ENCODE data around the gene EIF2D.

EIF2D gene

GRCh38 chr1:206609229-206609991 is 2.9 kb downstream of the EIF2D start:
- no peak for DNase-seq (ENCODE audit: low read depth)
- no peak for TF ChIP-seq CTCF (IDR thresholded peaks at IDR 0.05; ENCODE audit: control insufficient read depth, insufficient read depth, low read depth, low read length, missing control alignments)
- no peak overlapping the region for H3K4me3 ChIP-seq (ENCODE audit: control insufficient read depth, low read depth, low read length)

GRCh38 chr1:206608108-206608698 is 4.1 kb downstream of the EIF2D start:
- DNase-seq (ENCODE audit: low read depth) = no peak
- peak; percentile 86 for TF ChIP-seq CTCF (IDR thresholded peaks at IDR 0.05; ENCODE audit: control insufficient read depth, insufficient read depth, low read depth, low read length, missing control alignments)
- no peak overlapping the region for H3K4me3 ChIP-seq (ENCODE audit: control insufficient read depth, low read depth, low read length)

GRCh38 chr1:206606867-206607266 is 5.4 kb downstream of the EIF2D start:
- TF ChIP-seq CTCF (IDR thresholded peaks at IDR 0.05; ENCODE audit: control insufficient read depth, insufficient read depth, low read depth, low read length, missing control alignments) = peak; percentile 52
- no peak for DNase-seq (ENCODE audit: low read depth)
- H3K4me3 ChIP-seq (ENCODE audit: control insufficient read depth, low read depth, low read length) = no peak overlapping the region

- no peak for TF ChIP-seq CTCF (IDR thresholded peaks at IDR 0.05; ENCODE audit: control insufficient read depth, insufficient read depth, low read depth, low read length, missing control alignments)
- no peak overlapping the region for H3K4me3 ChIP-seq (ENCODE audit: control insufficient read depth, low read depth, low read length)
- no peak for DNase-seq (ENCODE audit: low read depth)
Measured at GRCh38 chr1:206604861-206605260, 7.4 kb downstream of the EIF2D start.

- no peak for TF ChIP-seq CTCF (IDR thresholded peaks at IDR 0.05; ENCODE audit: control insufficient read depth, insufficient read depth, low read depth, low read length, missing control alignments)
Measured at GRCh38 chr1:206600527-206600926, 11.7 kb downstream of the EIF2D start.

GRCh38 chr1:206596319-206596666 is 16.0 kb downstream of the EIF2D start:
- no peak for DNase-seq (ENCODE audit: low read depth)
- H3K4me3 ChIP-seq (ENCODE audit: control insufficient read depth, low read depth, low read length) = no peak overlapping the region
- no peak for TF ChIP-seq CTCF (IDR thresholded peaks at IDR 0.05; ENCODE audit: control insufficient read depth, insufficient read depth, low read depth, low read length, missing control alignments)

More at GRCh38 chr1:206600527-206600926, 11.7 kb downstream of the EIF2D start:
- no peak for DNase-seq (ENCODE audit: low read depth)
- H3K4me3 ChIP-seq (ENCODE audit: control insufficient read depth, low read depth, low read length) = no peak overlapping the region
